Ovary (tissue), 9 donors: Measurements from ENCODE around the gene KLHL41. TPM values are rescaled to one million over a fixed set of nuclear protein-coding genes. Genes with fewer than 3 reads are reported as not detected.

Experiments used
- DNase-seq, 5 donors: peaks; one replicate each; pipeline ENCODE4 v3.0.0-alpha.2; 2019 to 2020
- H3K27ac ChIP-seq, 2 donors: fragments of 200-600 bp; one replicate each; pipeline versions ENCODE4 v1.5.1 to v1.8.0; 2019 to 2022
- H3K27me3 ChIP-seq: fragments of 200-600 bp; one replicate; pipeline ENCODE4 v1.8.0; 2022
- H3K36me3 ChIP-seq: fragments of 200-600 bp; sonication (generic); one replicate; pipeline ENCODE4 v1.5.1; 2019
- H3K4me1 ChIP-seq: one replicate; pipeline ENCODE4 v1.8.1; 2013; ENCODE audit warnings: mild to moderate bottlenecking, moderate library complexity; ENCODE audit not compliant: insufficient read depth
- H3K4me3 ChIP-seq: fragments of 200-600 bp; sonication (generic); one replicate; pipeline ENCODE4 v1.5.1; 2017
- H3K9me3 ChIP-seq, 2 donors: fragments of 200-600 bp in 1 of 2; sonication (generic) in 1 of 2; one replicate each; pipeline versions ENCODE4 v1.5.1 to v1.8.1; 2013 to 2019; ENCODE audit warnings: mild to moderate bottlenecking in 1 of 2, moderate library complexity in 1 of 2
- EP300 ChIP-seq: sonication (generic); formaldehyde crosslinking; IDR thresholded peaks from one replicate; pipeline ENCODE4 v1.6.1; 2017; ENCODE audit warnings: antibody characterized with exemption
- POLR2A ChIP-seq: fragments of 450-650 bp; IDR thresholded peaks from one replicate; pipeline ENCODE4 v1.6.1; 2017; ENCODE audit warnings: antibody characterized with exemption, mild to moderate bottlenecking, moderate library complexity
- WGBS, 3 donors: extraction: QIAGEN DNeasy Blood & Tissue Kit in 1 of 3; methylation state at CpG; one replicate each; pipeline versions ENCODE4 v1.1.5 to v1.1.7; 2013 to 2017; 5-methylcytosine and 5-hydroxymethylcytosine counted together
- intact Hi-C, 4 donors: fragments of 100-400 bp; cut with DNase I; formaldehyde crosslinking; loops; one replicate each; pipeline versions ENCODE4 v1.11.0 to v1.15.1; 2022 to 2023
- polyA plus RNA-seq, 2 donors: library from polyadenylated mRNA; stranded (reverse); fragments of 200-250 nt in 1 of 2; fragments of 350-450 nt in 1 of 2; fragmentation: Illumina TruSeq in 1 of 2; extraction: RNeasy Lipid Tissue Mini Kit (QIAGEN cat#74804) in 1 of 2; gene quantifications; one replicate each; pipeline ENCODE4 v1.2.3, GENCODE V29; 2013 to 2014
- total RNA-seq, 7 donors: library from RNA; depleted of rRNA in 2 of 7; stranded (reverse); fragments of >200 nt in 2 of 7; fragmentation: NEBNext Ultra II Directional in 3 of 7; extraction: Animal tissue kit (Norgen Biotek cat#: 25700) in 3 of 7; gene quantifications; one replicate each; pipeline versions ENCODE4 v1.1.0 to v1.2.4, GENCODE V29; 2016 to 2023
- TF ChIP-seq, protein P1 (sequence below), 3 donors: fragments of 450-650 bp in 2 of 3; fragments of 200-600 bp in 1 of 3; IDR thresholded peaks; one replicate each; pipeline versions ENCODE4 v1.5.1 to v1.8.0; 2016 to 2022; ENCODE audit warnings: antibody characterized with exemption in 3 of 3, mild to moderate bottlenecking in 1 of 3
- donor health status: DM: no; HTN: no; CAD: no; lungs with moderate emphysema.
- donor health status: DM: no; HTN: no; CAD: no.
- donor health status: Bipolar disorder and iron deficiency.
- donor health status: DM: yes; HTN: yes; CAD: no.
- donor health status: DM: no; HTN: no; CAD: no.
- donor health status: DM: yes; HTN: yes; CAD: no.

The KLHL41 gene
- total and polyA plus RNA-seq, 9 donors, result 0.67 to 1.4 (median 1.2) TPM

GRCh38 chr2:169509955-169510354 is 453 bp downstream of the KLHL41 start:
- TF ChIP-seq EP300, result no peak
- TF ChIP-seq, protein P1, sequence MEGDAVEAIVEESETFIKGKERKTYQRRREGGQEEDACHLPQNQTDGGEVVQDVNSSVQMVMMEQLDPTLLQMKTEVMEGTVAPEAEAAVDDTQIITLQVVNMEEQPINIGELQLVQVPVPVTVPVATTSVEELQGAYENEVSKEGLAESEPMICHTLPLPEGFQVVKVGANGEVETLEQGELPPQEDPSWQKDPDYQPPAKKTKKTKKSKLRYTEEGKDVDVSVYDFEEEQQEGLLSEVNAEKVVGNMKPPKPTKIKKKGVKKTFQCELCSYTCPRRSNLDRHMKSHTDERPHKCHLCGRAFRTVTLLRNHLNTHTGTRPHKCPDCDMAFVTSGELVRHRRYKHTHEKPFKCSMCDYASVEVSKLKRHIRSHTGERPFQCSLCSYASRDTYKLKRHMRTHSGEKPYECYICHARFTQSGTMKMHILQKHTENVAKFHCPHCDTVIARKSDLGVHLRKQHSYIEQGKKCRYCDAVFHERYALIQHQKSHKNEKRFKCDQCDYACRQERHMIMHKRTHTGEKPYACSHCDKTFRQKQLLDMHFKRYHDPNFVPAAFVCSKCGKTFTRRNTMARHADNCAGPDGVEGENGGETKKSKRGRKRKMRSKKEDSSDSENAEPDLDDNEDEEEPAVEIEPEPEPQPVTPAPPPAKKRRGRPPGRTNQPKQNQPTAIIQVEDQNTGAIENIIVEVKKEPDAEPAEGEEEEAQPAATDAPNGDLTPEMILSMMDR (IDR thresholded peaks at IDR 0.05), result no peak
- no peak for TF ChIP-seq POLR2A
- no peak for DNase-seq
- no peaks in the 10 kb centered on the region for H3K36me3 ChIP-seq
- H3K9me3 ChIP-seq, result no peaks in the 10 kb centered on the region
- H3K4me3 ChIP-seq, result no peak overlapping the region
- no peak overlapping the region for H3K27ac ChIP-seq
- no peaks in the 10 kb centered on the region for H3K27me3 ChIP-seq
- H3K4me1 ChIP-seq, result peaks cover 3% of the 10 kb centered on the region
- WGBS, 3 donors, result 89 to 94% (median 89%) methylated on average over 8 of the region's 8 CpGs
- intact Hi-C loops, result no loop called here

DNA sequence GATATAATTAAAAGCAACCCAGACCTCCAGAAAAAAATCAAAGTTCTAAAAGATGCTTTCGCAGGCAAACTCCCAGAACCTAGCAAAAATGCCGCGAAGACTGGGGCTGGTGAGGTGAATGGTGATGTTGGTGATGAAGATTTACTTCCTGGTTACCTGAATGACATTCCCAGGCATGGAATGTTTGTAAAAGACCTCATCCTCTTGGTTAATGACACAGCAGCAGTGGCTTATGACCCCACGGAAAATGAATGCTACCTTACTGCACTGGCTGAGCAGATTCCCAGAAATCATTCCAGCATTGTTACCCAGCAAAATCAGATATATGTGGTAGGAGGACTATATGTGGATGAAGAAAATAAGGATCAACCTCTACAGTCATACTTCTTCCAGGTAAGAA is 994 bp downstream of the KLHL41 start:
- Histone ChIP-seq H3K27ac (no peak overlapping the region), H3K27me3 (no peaks in the 10 kb centered on the region), H3K9me3 (no peaks in the 10 kb centered on the region), H3K4me1 (peaks cover 3% of the 10 kb centered on the region), H3K36me3 (no peaks in the 10 kb centered on the region), H3K4me3 (no peak overlapping the region)
- TF ChIP-seq POLR2A, result no peak
- no peak for TF ChIP-seq EP300
- TF ChIP-seq, protein P1 (IDR thresholded peaks at IDR 0.05), result no peak
- 96 to 98% (median 96%) methylated on average over 4 of the region's 4 CpGs for WGBS, 3 donors
- intact Hi-C loops, result no loop called here
- DNase-seq, result no peak

DNA sequence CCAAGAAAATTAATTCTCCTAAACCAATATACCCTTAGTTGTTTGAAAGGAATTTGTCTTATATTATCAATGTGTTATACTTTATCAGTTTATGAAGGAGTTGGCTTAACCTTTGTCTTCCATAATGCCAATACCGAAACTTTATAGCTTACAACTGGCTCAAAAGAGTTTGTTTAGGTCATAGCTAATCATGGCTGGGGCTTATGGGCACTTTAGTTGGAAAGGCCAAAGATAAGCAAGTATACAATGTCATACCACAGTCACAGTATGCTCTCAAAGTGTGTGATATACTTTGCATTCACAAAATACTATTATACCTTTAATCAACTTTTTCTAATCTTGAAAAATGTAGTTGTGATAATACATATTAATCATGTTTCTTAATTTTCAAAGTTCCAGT is 2.3 kb downstream of the KLHL41 start:
- TF ChIP-seq EP300 (no peak), POLR2A (no peak)
- TF ChIP-seq, protein P1 (IDR thresholded peaks at IDR 0.05), result no peak
- H3K27ac ChIP-seq, result no peak overlapping the region
- no peak for DNase-seq
- 90 to 94% (median 94%) methylated on average over 1 of the region's 1 CpG for WGBS, 3 donors
- peaks cover 3% of the 10 kb centered on the region for H3K4me1 ChIP-seq
- intact Hi-C loops, result no loop called here
- H3K27me3 ChIP-seq, result no peaks in the 10 kb centered on the region
- no peaks in the 10 kb centered on the region for H3K36me3 ChIP-seq
- H3K9me3 ChIP-seq, result no peaks in the 10 kb centered on the region
- no peak overlapping the region for H3K4me3 ChIP-seq

DNA sequence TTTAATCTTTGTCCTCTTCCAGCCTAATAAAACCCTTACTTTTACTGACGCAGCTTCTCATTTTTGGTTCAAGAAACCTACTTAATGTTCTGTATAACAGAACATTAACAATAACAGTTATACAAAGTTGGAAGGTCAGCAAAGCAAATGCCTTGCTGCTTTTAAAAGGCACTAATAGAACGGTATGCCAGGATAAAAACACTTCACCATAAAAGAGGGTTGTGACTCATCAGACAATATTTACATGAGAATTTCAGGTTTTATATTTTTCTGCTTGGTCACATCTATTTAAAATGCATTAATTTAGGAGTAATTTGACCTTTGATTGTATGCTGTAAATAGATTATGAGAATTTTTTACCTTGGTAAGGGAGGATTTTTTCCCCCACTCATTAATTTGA is 3.0 kb downstream of the KLHL41 start:
- Histone ChIP-seq H3K4me3 (no peak overlapping the region), H3K9me3 (no peaks in the 10 kb centered on the region)
- intact Hi-C loops, result no loop called here

More for the DNA sequence above, 3.0 kb downstream of the KLHL41 start:
- TF ChIP-seq, protein P1 (IDR thresholded peaks at IDR 0.05), result no peak
- TF ChIP-seq POLR2A (no peak), EP300 (no peak)
- no peak for DNase-seq
- Histone ChIP-seq H3K27ac (no peak overlapping the region), H3K36me3 (no peaks in the 10 kb centered on the region), H3K27me3 (no peaks in the 10 kb centered on the region), H3K4me1 (peaks cover 3% of the 10 kb centered on the region)
- WGBS, 3 donors, result 48 to 65% (median 57%) methylated on average over 2 of the region's 2 CpGs
